ENCODE measurements around the gene ZNF362. TPM values are rescaled to one million over a fixed set of nuclear protein-coding genes. Genes with fewer than 3 reads are reported as not detected.

The ZNF362 gene
- polyA plus RNA-seq, 2 donors: 6.8 to 13.3 TPM

Other genes starting within 250 kb of the ZNF362 start
- 100 to 1,000 TPM in 1 of 2 donors, 10 to 100 TPM in 1; 63.2 to 106 TPM for gene AK2, start 219.6 kb upstream of the ZNF362 start, polyA plus RNA-seq
- under 1 TPM; 0.63 to 0.72 TPM for gene AZIN2, start 175.3 kb upstream of the ZNF362 start, polyA plus RNA-seq
- 1 to 10 TPM; 4.6 to 5.0 TPM for gene TRIM62, start 74.4 kb upstream of the ZNF362 start, polyA plus RNA-seq
- gene A3GALT2, start 64.6 kb downstream of the ZNF362 start, polyA plus RNA-seq: under 1 TPM in 1 of 2 donors, not detected in 1; 0.04 TPM
- gene PHC2, start 174.6 kb downstream of the ZNF362 start, polyA plus RNA-seq: 10 to 100 TPM; 28.0 to 46.4 TPM
- under 1 TPM; 0.51 to 0.75 TPM for gene ZSCAN20, start 216.2 kb downstream of the ZNF362 start, polyA plus RNA-seq

All from esophagus (tissue), 2 donors.